Spleen (tissue), 11 donors: Measurements from ENCODE around the gene SOX9. TPM values are rescaled to one million over a fixed set of nuclear protein-coding genes. Genes with fewer than 3 reads are reported as not detected.

Experiments used
- DNase-seq: peaks from one replicate; pipeline ENCODE4 v3.0.0-alpha.2; 2020
- H3K27ac ChIP-seq, 8 donors: fragments of 200-600 bp; sonication (generic) in 7 of 8; 1 replicate in 4 of 8; 2 replicates in 4 of 8; pipeline versions ENCODE4 v1.5.0 to v1.8.0; 2016 to 2021; ENCODE audit warnings: inconsistent platforms in 4 of 8, mild to moderate bottlenecking in 4 of 8, moderate library complexity in 1 of 8
- H3K27me3 ChIP-seq, 7 donors: fragments of 200-600 bp; sonication (generic) in 6 of 7; replicated peaks in 1 of 7; 1 replicate in 4 of 7; 2 replicates in 3 of 7; pipeline versions ENCODE4 v1.5.0 to v1.8.0; 2016 to 2021; ENCODE audit warnings: inconsistent platforms in 3 of 7, mild to moderate bottlenecking in 1 of 7
- H3K36me3 ChIP-seq, 6 donors: fragments of 200-600 bp; sonication (generic) in 5 of 6; 1 replicate in 4 of 6; 2 replicates in 2 of 6; pipeline versions ENCODE4 v1.5.0 to v1.8.0; 2016 to 2021; ENCODE audit warnings: inconsistent platforms in 2 of 6
- H3K4me1 ChIP-seq, 6 donors: fragments of 200-600 bp; sonication (generic) in 5 of 6; 1 replicate in 3 of 6; 2 replicates in 3 of 6; pipeline versions ENCODE4 v1.5.0 to v1.8.0; 2016 to 2021; ENCODE audit warnings: inconsistent platforms in 3 of 6
- H3K4me3 ChIP-seq, 8 donors: fragments of 200-600 bp; sonication (generic) in 7 of 8; 1 replicate in 4 of 8; 2 replicates in 4 of 8; pipeline versions ENCODE4 v1.5.0 to v1.8.0; 2016 to 2021; ENCODE audit warnings: inconsistent platforms in 4 of 8, mild to moderate bottlenecking in 4 of 8, moderate library complexity in 2 of 8
- H3K9me3 ChIP-seq, 8 donors: fragments of 200-600 bp; sonication (generic) in 7 of 8; 1 replicate in 4 of 8; 2 replicates in 4 of 8; pipeline versions ENCODE4 v1.5.0 to v1.8.0; 2016 to 2021; ENCODE audit warnings: inconsistent platforms in 4 of 8
- CTCF ChIP-seq, 11 experiments: fragments of 200-600 bp in 7 of 11; fragments of 450-650 bp in 4 of 11; sonication (generic) in 4 of 11; IDR thresholded peaks in 8 of 11; conservative IDR thresholded peaks in 3 of 11; 1 replicate in 7 of 11; 2 replicates in 4 of 11; pipeline versions ENCODE4 v1.4.0 to v1.8.0; 2016 to 2021; ENCODE audit warnings: antibody characterized with exemption in 11 of 11, inconsistent platforms in 4 of 11, mild to moderate bottlenecking in 1 of 11
- POLR2A ChIP-seq, 3 donors: fragments of 450-650 bp; IDR thresholded peaks; one replicate each; pipeline ENCODE4 v1.5.1; 2017; ENCODE audit warnings: antibody characterized with exemption in 3 of 3, mild to moderate bottlenecking in 1 of 3
- POLR2AphosphoS5 ChIP-seq, 3 donors: sonication (generic); formaldehyde crosslinking; IDR thresholded peaks; one replicate each; pipeline ENCODE4 v1.5.1; 2017; ENCODE audit warnings: antibody characterized with exemption in 3 of 3
- WGBS, 5 donors: extraction: QIAGEN DNeasy Blood & Tissue Kit in 3 of 5; methylation state at CpG; one replicate each; pipeline versions ENCODE4 v1.1.5 to v1.1.7; 2013 to 2018; 5-methylcytosine and 5-hydroxymethylcytosine counted together
- intact Hi-C: fragments of 100-400 bp; cut with DNase I; formaldehyde crosslinking; loops from one replicate; pipeline ENCODE4 v1.15.0; 2023; ENCODE audit warnings: low total_unique reads
- polyA plus RNA-seq, 3 donors: library from polyadenylated mRNA; stranded (reverse); fragments of 200-250 nt; gene quantifications; one replicate each; pipeline ENCODE4 v1.2.1, GENCODE V29; 2013
- total RNA-seq, 7 donors: library from RNA; depleted of rRNA in 3 of 7; stranded (reverse); fragments of >200 nt in 3 of 7; fragmentation: NEBNext Ultra II Directional in 4 of 7; extraction: Animal tissue kit (Norgen Biotek cat#: 25700) in 4 of 7; gene quantifications; one replicate each; pipeline versions ENCODE4 v1.1.0 to v1.2.1, GENCODE V29; 2016 to 2021
- donor health status: healthy with polysubstance abuse.
- donor health status: DM: no; HTN: no; CAD: no; lungs with moderate emphysema.
- donor health status: DM: no; HTN: no; CAD: no.
- donor health status: Bipolar disorder and iron deficiency.
- donor health status: healthy.
- donor health status: DM: no; HTN: no; CAD: no.
- donor health status: DM: yes; HTN: yes; CAD: no.

Gene SOX9
- total and polyA plus RNA-seq, 10 donors = 0.09 to 1.0 (median 0.38) TPM; not detected in 2

GRCh38 chr17:72117535-72118334, 3.1 kb upstream of the SOX9 start:
- DNase-seq = no peak
- Histone ChIP-seq H3K4me1 (peaks cover 3 to 61% (median 39%) of the 10 kb centered on the region in 6 donors), H3K4me3 (peak overlapping the region in 3 of 8 donors; percentile 4 to 35 (median 9)), H3K27ac (no peak overlapping the region), H3K9me3 (peaks cover 0 to 3% (median 0%) of the 10 kb centered on the region in 8 donors), H3K27me3 (peaks cover 9 to 100% (median 76%) of the 10 kb centered on the region in 7 donors), H3K36me3 (no peaks in the 10 kb centered on the region)
- no peak for TF ChIP-seq POLR2AphosphoS5 (IDR thresholded peaks at IDR 0.05)
- no peak for TF ChIP-seq CTCF (IDR thresholded peaks at IDR 0.05 in 8 of 11, conservative IDR thresholded peaks at IDR 0.05 in 3 of 11)
- no peak for TF ChIP-seq POLR2A (IDR thresholded peaks at IDR 0.05)
- WGBS, 5 donors = 5 to 12% (median 6%) methylated on average over 20 to 51 of the region's 51 CpGs
- intact Hi-C loops = loop anchor here (5.0 kb wide), 1 partner anchor 1000 kb away; no protein-coding TSS in a partner anchor

DNA sequence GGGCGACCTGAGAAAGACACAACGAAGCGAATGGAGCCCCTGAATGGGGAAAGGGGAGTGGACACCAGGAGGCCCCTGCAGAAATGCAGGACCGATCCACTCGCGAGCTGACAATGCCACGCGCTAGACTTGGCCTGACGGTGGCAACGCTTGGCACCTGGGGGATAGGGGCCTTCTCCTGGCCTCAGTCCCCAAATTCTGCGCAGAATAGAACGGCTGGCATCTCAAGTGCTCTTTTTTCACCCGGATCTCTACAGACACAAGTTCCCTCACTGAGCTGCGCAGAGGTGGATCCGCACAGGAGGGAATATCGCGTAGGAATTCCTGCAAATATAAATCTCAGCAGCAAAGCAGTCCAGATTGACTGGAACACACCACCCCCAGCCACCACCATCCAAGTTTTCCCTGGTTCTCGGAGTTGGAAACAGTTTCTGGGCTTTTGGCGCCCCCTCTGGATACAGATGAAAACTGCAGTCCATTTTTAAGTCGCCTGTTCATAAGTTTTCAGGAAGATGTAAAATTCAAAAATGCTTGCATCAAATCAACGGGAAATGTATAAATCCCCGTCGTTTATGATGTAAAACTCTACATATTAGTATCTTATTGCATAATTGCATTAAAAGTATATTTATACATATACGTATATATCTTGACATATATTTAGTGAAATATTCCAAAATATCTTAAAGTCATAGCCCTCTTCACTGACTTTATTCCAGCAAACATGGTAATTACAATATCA, 2.3 kb upstream of the SOX9 start:
- DNase-seq = no peak
- no peak for TF ChIP-seq POLR2AphosphoS5 (IDR thresholded peaks at IDR 0.05)
- TF ChIP-seq POLR2A (IDR thresholded peaks at IDR 0.05) = no peak
- peak in 9 of 11 experiments; percentile 25 to 71 (median 62) for TF ChIP-seq CTCF (IDR thresholded peaks at IDR 0.05 in 8 of 11, conservative IDR thresholded peaks at IDR 0.05 in 3 of 11)
- 4 to 8% (median 6%) methylated on average over 24 of the region's 24 CpGs for WGBS, 5 donors
- intact Hi-C loops = loop anchor here (5.0 kb wide), 1 partner anchor 1001 kb away; no protein-coding TSS in a partner anchor
- peaks cover 12 to 100% (median 82%) of the 10 kb centered on the region in 7 donors for H3K27me3 ChIP-seq
- peaks cover 5 to 66% (median 40%) of the 10 kb centered on the region in 6 donors for H3K4me1 ChIP-seq
- H3K36me3 ChIP-seq = no peaks in the 10 kb centered on the region
- no peak overlapping the region for H3K27ac ChIP-seq
- peaks cover 0 to 3% (median 0%) of the 10 kb centered on the region in 8 donors for H3K9me3 ChIP-seq
- peak overlapping the region in 1 of 8 donors; percentile 35 for H3K4me3 ChIP-seq

DNA sequence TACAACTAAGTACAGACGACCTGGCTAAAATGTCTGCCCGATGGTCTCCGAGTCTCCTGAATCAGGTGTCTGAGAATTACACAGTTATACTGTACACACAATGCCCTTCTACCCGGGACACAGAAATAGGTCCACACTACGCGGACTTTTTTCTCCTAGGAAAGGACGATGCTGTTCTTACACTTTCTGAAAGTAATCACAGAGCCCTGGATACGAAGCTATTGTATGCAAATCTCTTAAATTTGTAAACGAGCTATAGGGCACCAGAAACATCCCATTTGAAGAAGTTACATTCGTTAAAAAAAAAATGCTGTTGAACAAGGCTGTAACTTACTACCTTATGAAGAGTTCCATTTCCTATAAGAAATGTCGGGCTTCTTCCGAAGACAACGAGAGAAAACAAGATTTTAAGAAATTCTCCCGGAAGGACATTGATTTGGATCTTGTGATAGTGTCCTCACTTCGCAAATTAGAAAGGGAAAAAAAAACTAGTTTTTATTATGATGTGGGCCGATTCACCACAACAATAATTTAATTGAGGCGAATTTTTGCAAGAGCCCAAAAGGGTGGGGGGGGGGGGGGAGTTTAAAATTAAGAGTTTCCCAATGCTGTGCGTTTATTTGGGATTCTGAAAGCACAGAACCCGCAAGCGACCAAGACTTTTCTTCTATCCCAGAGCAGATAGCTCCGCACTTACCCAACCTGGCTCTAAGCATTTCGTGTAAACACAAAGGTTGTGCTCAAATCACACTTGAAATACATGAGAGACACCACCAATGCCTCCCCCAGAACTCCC, 1.5 kb upstream of the SOX9 start:
- TF ChIP-seq CTCF (IDR thresholded peaks at IDR 0.05 in 8 of 11, conservative IDR thresholded peaks at IDR 0.05 in 3 of 11) = no peak
- no peak for TF ChIP-seq POLR2AphosphoS5 (IDR thresholded peaks at IDR 0.05)
- TF ChIP-seq POLR2A (IDR thresholded peaks at IDR 0.05) = no peak
- WGBS, 5 donors = 12 to 17% (median 13%) methylated on average over 22 of the region's 22 CpGs
- Histone ChIP-seq H3K4me1 (peaks cover 5 to 66% (median 40%) of the 10 kb centered on the region in 6 donors), H3K36me3 (no peaks in the 10 kb centered on the region), H3K9me3 (peaks cover 0 to 3% (median 0%) of the 10 kb centered on the region in 8 donors), H3K27me3 (peaks cover 12 to 100% (median 89%) of the 10 kb centered on the region in 7 donors), H3K4me3 (no peak overlapping the region), H3K27ac (no peak overlapping the region)
- intact Hi-C loops = loop anchor here (5.0 kb wide), 1 partner anchor 1002 kb away; no protein-coding TSS in a partner anchor
- no peak for DNase-seq
